ENCODE measurements around the gene RGS10.

The RGS10 gene

DNA sequence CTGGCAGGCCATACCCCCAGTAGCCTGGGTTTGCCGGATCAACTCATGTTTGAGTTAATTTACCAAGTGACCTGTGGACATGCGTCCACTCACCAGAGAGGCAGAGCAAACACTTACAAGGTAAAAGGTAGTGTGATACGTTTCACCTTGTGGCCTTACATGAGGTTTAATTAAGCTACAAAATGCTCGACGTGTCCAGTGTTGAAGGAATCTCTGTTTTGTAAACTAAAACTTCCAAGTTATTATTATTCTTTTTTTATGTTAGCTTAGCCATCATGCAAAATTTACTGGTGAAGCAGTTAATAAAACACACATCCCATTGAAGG is 42.9 kb downstream of the RGS10 start:
- DNase-seq (ENCODE audit: low read depth): no peak
- H3K4me3 ChIP-seq (ENCODE audit: control insufficient read depth, low read depth, low read length): no peak overlapping the region
- TF ChIP-seq, protein P1, sequence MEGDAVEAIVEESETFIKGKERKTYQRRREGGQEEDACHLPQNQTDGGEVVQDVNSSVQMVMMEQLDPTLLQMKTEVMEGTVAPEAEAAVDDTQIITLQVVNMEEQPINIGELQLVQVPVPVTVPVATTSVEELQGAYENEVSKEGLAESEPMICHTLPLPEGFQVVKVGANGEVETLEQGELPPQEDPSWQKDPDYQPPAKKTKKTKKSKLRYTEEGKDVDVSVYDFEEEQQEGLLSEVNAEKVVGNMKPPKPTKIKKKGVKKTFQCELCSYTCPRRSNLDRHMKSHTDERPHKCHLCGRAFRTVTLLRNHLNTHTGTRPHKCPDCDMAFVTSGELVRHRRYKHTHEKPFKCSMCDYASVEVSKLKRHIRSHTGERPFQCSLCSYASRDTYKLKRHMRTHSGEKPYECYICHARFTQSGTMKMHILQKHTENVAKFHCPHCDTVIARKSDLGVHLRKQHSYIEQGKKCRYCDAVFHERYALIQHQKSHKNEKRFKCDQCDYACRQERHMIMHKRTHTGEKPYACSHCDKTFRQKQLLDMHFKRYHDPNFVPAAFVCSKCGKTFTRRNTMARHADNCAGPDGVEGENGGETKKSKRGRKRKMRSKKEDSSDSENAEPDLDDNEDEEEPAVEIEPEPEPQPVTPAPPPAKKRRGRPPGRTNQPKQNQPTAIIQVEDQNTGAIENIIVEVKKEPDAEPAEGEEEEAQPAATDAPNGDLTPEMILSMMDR (IDR thresholded peaks at IDR 0.05; ENCODE audit: control insufficient read depth, insufficient read depth, low read depth, low read length, missing control alignments): no peak

DNA sequence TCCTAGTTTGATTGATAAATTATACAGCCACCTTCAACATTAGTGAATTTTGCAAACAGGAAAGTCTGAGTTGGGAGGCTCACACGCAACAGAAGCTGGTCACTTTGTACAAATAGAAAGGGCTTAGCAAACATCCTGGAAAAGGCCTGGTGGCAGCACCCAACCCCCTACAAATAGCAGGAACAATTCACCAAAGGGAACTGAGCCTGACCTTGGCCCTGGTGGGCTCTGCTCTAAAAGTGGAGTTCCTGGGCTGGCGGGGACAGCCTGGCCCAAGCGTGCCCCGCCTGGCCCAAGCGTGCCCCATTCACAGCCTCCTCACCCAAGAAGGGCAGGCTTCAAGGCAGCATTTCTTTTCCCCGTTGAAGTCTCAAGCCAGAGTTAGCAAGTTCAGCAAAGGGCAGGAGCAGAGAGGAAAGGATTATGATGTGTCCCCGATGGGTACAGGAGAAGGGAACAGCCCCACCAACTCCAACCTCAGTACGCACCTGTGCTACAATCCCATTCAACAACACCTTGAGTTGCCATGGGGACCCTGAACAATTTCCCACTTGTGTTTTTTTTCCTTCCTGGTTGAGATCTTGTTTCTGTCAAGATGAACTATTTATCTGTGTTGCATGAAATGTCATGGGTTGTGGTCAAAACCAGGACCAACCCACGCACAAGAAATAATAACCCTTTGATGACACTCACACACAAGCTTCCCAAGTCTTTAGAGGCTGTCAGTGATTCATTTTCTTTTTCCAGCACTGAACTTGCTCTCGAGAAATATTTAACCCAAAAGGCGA is 43.4 kb downstream of the RGS10 start:
- DNase-seq (ENCODE audit: low read depth): no peak
- TF ChIP-seq, protein P1 (IDR thresholded peaks at IDR 0.05; ENCODE audit: control insufficient read depth, insufficient read depth, low read depth, low read length, missing control alignments): no peak
- H3K4me3 ChIP-seq (ENCODE audit: control insufficient read depth, low read depth, low read length): no peak overlapping the region

DNA sequence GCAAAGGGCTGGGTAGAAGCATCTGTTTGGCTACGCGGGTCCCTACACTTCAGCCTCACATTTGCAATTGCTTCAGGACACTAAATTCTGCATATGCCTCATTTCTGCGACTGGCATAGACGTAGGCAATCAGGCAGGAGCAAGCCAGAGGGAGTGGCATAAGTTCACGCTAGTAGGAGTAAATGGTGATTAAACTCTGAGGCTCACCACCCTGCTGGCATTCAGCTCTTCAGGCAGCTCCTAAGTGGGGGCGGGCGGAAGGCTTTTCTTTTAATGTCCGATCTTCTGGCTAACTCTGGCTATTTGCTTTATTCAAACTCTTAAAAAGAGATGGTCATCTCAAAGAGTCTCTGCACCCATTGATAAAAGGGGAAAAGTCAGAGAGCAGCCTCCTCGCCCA is 45.3 kb downstream of the RGS10 start:
- no peak for DNase-seq (ENCODE audit: low read depth)
- TF ChIP-seq, protein P1 (IDR thresholded peaks at IDR 0.05; ENCODE audit: control insufficient read depth, insufficient read depth, low read depth, low read length, missing control alignments): no peak
- no peak overlapping the region for H3K4me3 ChIP-seq (ENCODE audit: control insufficient read depth, low read depth, low read length)

DNA sequence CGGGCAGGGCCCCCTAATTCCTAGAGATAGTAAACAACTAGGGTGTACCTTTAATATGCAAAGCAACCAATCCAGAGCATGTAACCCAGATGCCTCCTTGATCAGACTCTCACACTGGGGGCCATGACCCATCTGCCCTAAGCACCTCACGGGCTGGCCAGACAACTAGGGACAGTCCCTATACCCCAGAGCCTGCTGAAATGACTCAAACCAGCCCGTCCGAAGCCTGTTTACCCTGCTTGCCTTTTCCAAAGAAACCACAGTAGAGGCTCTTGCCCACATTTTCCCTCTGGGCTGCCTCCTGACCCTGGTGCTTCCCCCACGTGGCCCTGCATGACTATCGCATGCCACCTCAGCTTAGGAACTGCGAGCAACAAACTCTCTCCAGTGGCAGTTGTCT is 46.2 kb downstream of the RGS10 start:
- no peak for DNase-seq (ENCODE audit: low read depth)
- no peak overlapping the region for H3K4me3 ChIP-seq (ENCODE audit: control insufficient read depth, low read depth, low read length)
- TF ChIP-seq, protein P1 (IDR thresholded peaks at IDR 0.05; ENCODE audit: control insufficient read depth, insufficient read depth, low read depth, low read length, missing control alignments): no peak

DNA sequence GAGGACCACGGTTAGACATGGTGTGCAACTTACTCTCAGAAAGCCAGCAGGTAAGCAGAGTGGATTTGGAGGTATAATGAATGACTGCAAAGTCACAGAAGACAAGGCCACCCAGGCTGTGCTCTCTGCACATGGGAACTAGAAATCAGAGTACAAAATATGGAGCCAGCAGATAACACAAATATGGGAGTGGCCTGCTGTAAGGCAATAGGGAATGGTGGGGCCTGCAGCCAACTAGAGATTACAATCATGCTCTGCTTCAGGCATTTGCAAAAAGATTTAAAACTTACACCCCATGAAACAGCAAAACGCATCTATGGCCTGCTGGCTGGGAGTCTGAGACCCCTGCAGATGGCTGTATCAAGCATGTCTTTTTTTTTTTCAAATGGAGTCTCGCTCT is 47.0 kb downstream of the RGS10 start:
- TF ChIP-seq, protein P1 (IDR thresholded peaks at IDR 0.05; ENCODE audit: control insufficient read depth, insufficient read depth, low read depth, low read length, missing control alignments): no peak
- no peak for DNase-seq (ENCODE audit: low read depth)
- H3K4me3 ChIP-seq (ENCODE audit: control insufficient read depth, low read depth, low read length): no peak overlapping the region

DNA sequence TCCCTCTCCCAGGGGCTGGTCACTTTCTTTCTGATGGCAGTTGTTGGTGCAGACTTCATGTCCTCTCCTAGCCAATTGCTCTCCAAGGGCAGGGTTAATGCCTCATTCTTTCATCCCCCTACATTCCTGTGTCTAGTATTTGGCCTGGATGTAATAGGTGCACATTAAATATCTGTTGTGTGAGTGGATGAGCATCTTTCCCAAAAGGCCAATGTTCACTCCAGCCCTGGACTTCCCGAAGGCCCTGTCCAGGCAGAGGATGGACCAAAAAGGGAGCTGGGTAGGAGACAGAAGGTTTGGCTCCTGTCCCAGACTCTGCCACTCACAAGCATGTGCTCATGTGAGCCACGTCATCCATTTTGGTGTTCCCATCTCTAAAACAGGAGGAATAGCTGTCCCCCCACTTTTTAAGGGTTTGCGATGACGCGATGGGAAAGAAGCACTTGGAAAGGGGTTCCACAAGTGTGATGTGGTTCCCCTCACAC is 47.5 kb downstream of the RGS10 start:
- no peak overlapping the region for H3K4me3 ChIP-seq (ENCODE audit: control insufficient read depth, low read depth, low read length)
- DNase-seq (ENCODE audit: low read depth): no peak
- TF ChIP-seq, protein P1 (IDR thresholded peaks at IDR 0.05; ENCODE audit: control insufficient read depth, insufficient read depth, low read depth, low read length, missing control alignments): no peak

Measured in AG09309 (cell line).